ENCODE results near the gene NLRP3.
"Not testable (repeated sequence)": the region's sequence is repeated elsewhere in the genome, so short reads cannot be mapped to it uniquely, and the experiment has no call there.

The NLRP3 gene

DNA sequence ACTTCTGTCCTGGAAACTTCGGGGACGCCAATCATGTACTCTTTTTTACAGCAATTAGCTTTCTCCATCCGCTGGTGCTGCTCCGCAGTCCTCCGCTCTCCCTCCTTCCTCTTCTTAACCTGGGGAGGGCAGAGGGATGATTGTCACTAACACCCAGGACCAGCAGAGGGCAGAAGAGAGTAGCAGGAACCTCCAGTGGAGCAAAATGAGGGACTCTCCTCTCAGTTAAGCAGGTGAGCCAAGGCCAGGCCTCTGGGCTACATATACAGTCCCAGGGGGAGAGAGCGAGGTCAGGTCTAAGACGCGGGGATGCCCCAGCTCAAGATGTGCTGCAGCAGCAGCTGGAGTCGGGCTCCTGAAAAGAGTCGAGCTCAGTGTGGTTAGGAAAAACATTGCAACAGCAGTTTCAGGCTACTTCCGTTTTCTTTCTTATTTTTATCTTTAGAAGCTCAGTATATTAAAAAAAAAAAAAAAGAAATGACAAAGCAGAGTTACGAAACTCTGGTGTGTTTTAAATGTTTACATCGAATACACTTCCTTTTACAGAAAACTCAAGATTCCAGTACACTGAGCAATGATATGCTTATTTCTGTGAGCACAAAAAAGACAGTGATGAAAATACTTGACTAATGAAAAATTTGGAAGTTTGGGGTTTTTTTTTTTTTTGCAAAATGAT lies 25.7 kb upstream of the NLRP3 start:
- peak; percentile 64 to 71 for DNase-seq (ENCODE audit: low read depth in 2 of 2)

DNA sequence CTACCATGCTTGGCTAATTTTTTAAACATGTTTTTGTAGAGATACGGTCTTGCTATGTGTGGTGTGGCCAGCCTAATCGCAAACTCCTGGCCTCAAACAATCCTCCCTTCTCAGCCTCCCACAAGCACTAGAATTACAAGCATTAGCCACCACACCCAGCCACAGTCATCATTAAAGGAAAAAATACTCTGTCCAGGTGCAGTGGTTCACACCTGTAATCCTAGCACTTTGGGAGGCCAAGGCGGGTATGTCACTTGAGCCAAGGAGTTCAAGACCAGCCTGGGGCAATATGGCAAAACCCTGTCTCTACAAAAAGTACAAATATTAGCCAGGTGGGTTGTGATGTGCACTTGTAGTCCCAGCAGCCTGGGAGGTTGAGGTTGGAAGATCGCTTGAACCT lies 25.0 kb upstream of the NLRP3 start:
- no peak for DNase-seq (ENCODE audit: low read depth in 2 of 2)

DNA sequence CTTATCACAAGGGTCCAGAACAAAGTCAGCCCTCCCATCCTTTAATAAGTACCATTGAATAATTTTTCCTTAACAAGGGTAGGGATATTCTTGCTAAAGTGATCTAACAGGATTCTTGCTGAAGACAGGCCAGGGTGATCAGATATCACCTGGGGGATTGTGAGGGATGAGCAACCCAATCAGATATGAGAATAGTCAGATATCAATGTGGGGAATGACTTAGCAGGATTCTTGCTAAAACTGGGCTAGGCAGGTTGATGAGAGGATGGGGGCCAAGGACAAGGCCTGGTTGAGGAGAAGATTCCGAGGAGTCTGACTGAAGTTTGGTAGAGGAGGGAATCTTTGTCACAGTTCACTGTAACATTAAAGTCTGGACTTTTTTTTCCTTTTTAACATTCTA lies 23.9 kb upstream of the NLRP3 start:
- no peak for DNase-seq (ENCODE audit: low read depth in 2 of 2)

DNA sequence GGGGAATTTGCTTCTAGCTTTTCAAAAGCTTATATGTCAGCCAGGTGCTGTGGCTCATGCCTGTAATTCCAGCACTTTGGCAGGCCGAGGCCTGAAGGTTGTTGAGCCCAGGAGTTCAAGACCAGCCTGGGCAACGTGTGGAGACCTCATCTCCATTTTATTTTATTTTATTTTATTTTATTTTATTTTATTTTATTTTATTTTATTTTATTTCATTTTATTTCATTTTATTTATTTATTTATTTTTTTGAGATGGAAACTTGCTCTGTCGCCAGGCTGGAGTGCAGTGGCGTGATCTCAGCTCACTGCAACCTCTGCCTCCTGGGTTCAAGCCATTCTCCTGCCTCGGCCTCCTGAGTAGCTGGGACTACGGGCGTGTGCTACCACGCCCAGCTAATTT lies 20.9 kb upstream of the NLRP3 start:
- DNase-seq (ENCODE audit: low read depth in 2 of 2), result not testable (repeated sequence)

- no peak for DNase-seq (ENCODE audit: low read depth in 2 of 2)
Measured at GRCh38 chr1:247400685-247401084, 15.3 kb upstream of the NLRP3 start.

DNA sequence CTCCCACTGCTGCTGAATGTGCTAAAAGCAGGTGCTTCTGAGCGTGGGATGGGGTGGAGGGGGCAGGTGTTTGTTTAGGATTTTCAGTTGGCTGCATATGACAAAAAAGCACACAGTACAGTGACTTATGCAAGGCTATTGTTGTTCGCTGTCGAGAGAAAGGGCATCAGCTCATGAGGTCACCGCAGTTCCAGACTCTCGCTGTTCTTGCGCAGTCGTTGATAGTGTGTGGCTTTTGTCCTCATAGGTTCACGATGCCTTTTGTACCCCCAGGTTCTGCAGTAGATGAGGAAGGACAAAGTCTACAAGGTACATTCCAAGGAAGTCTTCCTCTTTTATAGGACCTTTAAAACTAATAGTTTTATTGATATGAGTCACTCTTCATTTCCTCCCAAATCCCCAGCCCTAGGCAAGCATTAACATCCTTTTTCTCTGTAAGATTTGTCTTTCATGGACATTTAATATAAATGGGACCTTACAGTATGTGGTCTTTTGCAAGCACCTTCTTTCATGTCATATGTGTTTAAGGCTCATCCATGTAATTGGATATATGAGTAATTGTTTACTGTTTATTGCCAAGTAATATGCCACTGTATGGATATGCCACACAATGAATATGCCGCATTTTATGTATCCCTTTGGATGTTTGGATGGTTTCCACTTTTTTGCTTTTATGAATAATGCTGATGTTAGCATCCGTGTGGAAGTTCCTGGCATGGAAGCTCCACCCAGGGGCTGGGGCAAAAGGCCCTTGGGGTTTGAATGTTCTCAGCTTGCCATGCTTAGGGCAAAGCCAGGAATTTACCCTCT lies 14.5 kb upstream of the NLRP3 start:
- no peak for DNase-seq (ENCODE audit: low read depth in 2 of 2)

- no peak for DNase-seq (ENCODE audit: low read depth in 2 of 2)
Measured at GRCh38 chr1:247402120-247402675, 13.8 kb upstream of the NLRP3 start.

DNA sequence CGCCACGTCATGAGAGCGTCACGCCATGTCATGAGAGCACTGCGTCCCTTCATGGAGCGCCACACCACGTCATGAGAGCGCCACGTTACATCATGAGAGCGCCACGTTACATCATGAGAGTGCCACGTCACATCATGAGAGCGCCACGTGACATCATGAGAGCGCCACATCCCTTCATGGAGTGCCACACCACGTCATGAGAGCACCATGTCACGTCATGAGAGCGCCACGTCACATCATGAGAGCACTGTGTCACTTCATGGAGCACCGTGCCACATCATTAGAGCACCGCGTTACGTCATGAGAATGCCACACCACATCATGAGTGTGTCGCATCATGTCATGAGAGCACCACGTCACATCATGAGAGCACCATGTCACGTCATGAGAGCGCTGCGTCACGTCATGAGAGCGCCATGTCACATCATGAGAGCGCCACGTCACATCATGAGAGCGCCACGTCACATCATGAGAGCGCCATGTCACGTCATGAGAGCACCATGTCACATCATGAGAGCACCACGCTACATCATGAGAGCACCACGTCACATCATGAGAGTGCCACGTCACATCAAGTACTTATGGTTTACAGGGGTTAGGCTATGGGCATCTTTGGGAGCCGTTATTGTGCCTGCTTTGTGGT lies 9.8 kb upstream of the NLRP3 start:
- no peak for DNase-seq (ENCODE audit: low read depth in 2 of 2)

DNA sequence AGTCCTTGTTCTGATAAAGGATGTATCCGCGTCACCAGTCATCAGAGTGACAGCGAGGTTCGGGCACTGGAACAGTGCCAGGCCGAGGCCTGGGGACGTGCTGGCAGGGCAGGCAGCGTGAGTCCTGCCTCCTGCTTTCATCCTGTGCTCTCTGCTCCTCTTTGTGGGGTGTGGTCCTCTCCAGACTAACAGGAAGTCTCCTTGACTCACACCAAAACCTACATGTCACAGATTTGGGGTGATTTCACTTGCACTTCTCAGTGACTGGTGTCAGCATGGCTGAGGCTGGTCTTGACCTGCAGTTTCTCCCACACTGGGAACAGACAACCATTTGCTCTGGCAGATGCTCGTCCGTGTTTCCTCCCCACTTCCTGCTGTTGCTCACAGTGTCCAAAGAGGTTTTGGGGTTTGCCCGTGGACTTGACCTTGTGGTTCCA lies 8.8 kb upstream of the NLRP3 start:
- peak; percentile 56 to 63 for DNase-seq (ENCODE audit: low read depth in 2 of 2)

DNA sequence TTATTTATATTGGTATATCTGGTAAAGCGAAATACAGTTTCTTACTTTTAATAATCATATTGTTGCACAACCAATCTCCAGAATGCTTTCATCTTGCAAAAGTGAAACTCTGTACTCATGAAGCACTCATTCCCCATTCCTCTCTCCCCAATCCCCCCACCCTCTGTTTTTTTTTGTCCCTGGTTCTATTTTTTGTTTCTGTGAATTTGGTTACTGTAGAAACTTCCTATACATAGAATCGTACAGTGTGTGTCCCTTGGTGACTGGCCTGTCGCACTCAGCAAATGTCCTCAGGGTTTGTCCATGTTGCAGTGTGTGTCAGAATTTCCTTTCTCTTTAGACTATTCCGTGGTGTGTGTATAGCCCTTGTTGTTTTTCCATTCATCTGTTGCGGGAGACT lies 7.9 kb upstream of the NLRP3 start:
- no peak for DNase-seq (ENCODE audit: low read depth in 2 of 2)

- DNase-seq (ENCODE audit: low read depth in 2 of 2), result no peak
Measured at GRCh38 chr1:247409869-247410544, 6.0 kb upstream of the NLRP3 start.

DNA sequence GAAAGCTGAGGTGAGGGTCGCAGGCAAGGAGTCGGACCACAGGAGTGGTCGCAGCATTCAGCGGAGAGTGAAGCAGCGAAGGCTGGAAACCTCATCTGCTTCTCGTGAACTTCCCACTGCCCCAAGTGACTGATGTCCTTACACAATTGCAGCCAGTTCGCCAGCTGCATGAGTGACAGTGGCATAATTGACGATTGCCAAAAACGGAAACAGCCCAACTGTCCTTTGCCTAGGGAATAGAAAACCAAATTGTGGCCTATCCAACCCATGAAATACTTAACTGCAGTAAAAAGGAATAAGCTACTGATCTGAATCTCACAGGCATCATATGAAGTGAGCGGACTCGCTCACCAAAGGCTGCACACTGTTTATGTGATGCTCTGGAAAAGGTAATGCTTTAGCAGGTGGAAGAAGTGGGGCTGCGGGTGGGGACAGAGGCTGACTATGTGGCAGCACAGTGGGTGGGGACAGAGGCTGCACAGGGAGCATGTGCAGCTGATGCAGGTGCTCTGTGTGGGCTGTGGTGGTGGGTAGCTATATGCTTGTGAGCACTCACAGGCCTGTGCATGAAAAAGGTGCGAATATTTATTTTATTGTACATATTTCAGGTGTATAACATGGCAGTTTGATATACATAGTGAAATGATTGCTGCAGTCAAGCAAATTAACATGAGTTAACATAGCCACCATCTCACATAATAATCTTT lies 4.2 kb upstream of the NLRP3 start:
- no peak for DNase-seq (ENCODE audit: low read depth in 2 of 2)

- no peak for DNase-seq (ENCODE audit: low read depth in 2 of 2)
Measured at GRCh38 chr1:247417831-247418230, 1.9 kb downstream of the NLRP3 start.

DNA sequence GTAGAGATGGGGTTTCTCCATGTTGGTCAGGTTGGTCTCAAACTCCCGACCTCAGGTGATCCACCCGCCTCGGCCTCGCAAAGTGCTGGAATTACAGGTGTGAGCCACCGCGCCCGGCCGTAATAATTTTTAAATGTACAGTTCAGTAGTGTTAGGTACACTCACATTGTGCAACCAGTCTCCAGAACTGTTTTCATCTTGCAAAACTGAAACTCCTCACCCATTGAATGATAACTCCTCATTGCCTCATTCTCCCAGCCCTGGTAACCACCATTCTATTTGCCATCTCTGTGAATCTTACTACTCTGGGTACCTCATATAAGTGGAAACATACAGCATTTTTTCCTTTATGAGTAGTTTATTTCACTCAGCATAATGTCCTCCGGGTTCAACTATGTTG lies 3.4 kb downstream of the NLRP3 start:
- no peak for DNase-seq (ENCODE audit: low read depth in 2 of 2)

DNA sequence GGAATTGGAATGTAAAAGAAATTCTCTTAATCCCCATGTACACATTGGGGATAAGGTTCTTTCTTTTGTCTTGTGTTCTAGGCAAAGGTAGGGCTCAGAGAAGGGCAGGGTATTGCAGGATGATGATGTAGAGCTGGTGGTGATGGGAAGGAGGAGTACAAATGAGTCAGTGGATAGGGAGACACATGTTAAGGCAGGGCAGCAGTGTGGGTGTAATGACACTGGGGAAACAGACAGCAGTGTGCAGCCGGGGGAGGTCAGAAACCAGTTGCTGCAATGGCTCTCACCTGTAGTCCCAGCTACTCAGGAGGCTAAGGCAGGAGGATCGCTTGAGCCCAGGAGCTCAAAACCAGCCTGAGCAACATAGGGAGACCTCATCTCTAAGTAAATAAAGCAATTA lies 5.1 kb downstream of the NLRP3 start:
- no peak for DNase-seq (ENCODE audit: low read depth in 2 of 2)

GRCh38 chr1:247429496-247429895 lies 13.5 kb downstream of the NLRP3 start:
- no peak for DNase-seq (ENCODE audit: low read depth in 2 of 2)

DNA sequence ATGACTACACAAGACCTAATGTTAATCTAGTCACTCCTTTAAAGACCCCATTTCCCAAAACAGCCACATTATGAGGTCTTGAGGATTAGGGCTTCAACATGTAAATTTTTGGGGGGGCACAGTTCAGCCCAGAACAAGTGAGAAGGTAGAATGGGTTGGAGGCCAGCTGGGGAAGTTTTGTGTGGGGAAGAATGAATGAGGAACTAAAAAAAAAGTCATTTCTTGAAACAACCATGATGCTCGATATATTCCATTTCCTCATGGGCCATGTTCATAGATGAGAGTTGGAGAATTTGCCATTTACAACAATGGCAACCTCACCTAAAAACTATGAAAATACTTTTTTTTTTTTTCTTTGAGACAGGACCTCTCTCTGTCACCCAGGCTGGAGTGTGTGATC lies 14.5 kb downstream of the NLRP3 start:
- no peak for DNase-seq (ENCODE audit: low read depth in 2 of 2)

GRCh38 chr1:247431643-247432042 lies 15.7 kb downstream of the NLRP3 start:
- no peak for DNase-seq (ENCODE audit: low read depth in 2 of 2)

- DNase-seq (ENCODE audit: low read depth in 2 of 2), result no peak
Measured at GRCh38 chr1:247434005-247434404, 18.0 kb downstream of the NLRP3 start.

DNA sequence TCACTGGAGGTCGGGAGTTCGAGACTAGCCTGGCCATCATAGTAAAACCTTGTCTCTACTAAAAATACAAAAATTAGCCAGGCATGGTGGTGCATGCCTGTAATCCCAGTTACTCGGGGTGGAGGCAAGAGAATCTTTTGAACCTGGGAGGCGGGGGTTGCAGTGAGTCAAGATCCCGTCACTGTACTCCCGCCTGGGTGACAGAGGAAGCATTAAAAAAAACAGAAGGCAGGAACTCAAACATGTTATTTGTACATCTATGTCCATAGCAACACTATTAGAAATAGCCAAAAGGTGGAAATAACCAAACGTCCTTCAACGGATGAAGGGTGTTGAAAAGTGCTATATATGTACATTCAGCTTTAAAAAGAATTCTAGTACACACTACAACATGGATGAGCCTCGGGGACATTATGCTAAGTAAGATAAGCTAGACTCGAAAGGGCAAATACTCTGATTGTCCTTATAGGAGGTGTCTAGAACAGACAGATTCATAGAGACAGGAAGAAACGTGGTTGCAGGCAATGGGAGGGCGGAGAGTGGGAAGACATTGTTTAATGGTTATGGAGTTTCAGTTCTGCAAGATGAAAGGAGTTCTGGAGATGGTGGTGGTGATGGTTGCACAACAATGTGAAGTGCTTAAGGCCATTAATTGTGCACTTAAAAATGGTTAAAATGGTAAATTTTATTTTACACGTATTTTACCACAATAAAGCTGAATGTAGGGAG lies 19.2 kb downstream of the NLRP3 start:
- DNase-seq (ENCODE audit: low read depth in 2 of 2), result no peak

GRCh38 chr1:247435759-247436147 lies 19.8 kb downstream of the NLRP3 start:
- DNase-seq (ENCODE audit: low read depth in 2 of 2), result no peak

Measured in stimulated activated CD8-positive, alpha-beta memory T cell treated with anti-CD3 and anti-CD28 coated beads, Interleukin-15, amount 100 ng/mL, for 48 hours (primary cell).